Muscle of arm (tissue), 12 donors: Measurements from ENCODE around the gene IPO11. TPM values are rescaled to one million over a fixed set of nuclear protein-coding genes. Genes with fewer than 3 reads are reported as not detected.
A peak's percentile ranks its signal among the peaks of the same experiment; 100 is the strongest.

Experiments
- DNase-seq: peaks from one replicate; pipeline ENCODE4 v3.0.0-alpha.2; 2013
- polyA plus RNA-seq, 12 donors: library from polyadenylated mRNA; unstranded; fragments of 120-200 nt; gene quantifications; one replicate each; pipeline ENCODE4 v1.2.1, GENCODE V29; 2013; ENCODE audit not compliant: insufficient read length in 12 of 12

Gene IPO11
- polyA plus RNA-seq, 12 donors = 19.9 to 29.1 (median 25.9) TPM; not detected in 1

DNA sequence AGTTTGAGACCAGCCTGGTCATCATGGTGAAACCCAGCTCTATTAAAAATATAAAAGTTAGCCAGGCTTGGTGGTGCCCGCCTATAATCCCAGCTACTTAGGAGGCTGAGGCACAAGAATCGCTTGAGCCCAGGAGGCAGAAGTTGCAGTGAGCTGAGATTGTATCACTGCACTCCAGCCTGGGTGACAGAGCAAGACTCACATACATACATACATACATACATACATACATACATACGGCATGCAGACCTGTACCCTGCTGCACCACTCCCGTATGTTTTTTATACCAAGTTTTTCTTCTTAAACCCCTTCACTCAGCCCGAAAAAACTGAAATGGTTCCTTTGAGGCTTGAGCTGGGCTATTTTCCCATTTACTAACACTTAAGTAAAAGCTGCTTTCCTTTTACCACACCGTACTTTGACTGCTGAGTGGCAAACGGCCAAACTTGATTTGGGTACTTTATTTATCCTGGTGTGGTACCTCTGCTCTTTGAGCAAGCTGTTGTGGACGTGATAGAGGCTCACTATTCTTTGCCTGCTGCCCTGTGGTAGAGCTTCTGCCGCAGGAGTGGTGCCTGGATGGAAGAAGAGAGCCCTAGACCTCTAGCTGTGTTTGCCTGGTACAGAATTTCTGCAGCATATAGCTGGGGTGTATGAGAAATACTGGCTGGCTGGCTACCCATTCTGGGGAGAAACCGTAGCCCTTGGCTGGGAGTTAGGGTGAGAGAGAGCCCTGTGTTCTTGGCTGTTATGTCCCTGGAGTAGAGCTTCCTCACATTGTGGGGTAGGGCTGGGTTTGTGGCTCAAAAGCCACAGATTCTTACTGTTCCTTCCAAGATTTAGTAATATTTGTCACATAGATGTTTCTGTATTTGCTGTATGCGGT is 19.4 kb downstream of the IPO11 start:
- DNase-seq = no peak

DNA sequence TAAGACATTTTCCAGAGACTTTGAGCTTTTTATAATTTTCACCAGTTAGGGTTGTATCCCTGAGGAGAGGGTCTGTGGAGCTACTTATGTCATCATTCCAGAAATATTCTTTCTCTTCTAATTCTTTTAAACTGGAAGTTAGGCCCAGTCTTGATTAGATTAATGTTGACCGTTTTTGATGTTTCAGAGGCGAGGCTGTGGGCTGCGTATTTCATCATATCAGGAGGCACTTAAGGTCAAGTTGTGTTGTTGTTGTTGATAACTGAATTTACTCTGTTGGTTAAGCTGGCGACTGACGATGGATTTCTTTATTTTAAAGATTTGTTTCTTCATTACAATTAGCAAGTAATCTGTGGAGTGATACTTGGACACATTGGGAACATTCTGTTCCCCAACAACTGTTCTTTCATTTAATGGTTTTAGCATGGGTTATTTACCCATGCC is 20.1 kb downstream of the IPO11 start:
- DNase-seq = no peak

DNA sequence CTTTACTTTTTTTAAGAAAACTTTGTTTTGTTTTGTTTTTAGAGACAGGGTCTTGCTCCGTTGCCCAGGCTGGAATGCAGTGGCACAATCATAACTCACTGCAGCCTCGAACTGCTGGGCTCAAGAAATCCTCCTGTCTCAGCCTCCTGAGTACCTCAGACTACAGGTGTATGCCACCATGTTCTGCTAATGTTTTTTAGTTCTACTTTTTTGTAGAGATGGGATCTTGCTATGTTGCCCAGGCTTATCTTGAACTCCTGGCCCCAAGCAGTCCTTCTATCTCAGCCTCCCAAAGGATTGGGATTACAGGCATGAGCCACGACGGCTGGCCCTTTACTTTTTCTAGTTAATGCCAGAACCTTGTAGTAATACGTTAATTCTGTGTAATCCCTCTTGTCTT is 36.0 kb downstream of the IPO11 start:
- DNase-seq = no peak

DNA sequence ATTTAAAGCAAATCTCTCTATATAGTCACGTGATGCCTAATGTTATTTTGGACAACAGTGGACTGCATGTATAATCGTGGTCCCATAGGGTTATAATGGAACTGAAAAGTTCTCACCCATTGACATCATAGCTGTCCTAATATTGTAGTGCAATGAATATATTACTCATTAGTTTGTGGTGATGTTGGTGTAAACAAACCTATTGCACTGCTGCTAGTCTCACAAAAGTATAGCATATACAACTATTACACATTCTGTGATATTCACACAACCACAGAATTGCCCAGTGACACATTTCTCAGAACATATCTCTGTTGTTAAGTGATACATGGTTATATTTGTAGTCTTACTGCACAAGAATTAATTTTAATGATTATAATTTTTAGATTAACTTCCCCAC is 37.7 kb downstream of the IPO11 start:
- no peak for DNase-seq

DNA sequence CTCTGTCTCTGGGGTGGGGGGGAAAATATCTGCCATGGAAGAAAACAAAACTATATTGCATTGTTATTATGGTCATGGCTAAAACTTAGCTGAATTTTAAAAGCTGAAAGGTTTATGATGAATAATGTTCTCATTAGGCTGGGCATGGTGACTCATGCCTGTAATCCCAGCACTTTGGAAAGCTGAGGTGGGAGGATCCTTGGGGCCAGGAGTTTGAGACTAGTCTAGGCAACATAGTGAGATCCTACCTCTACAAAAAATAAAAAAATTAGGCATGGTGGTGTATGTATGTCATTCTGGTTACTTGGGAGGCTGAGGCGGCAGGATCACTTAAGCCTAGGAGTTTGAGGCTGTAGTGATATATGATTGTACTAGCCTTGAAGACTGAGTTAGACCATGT is 44.5 kb downstream of the IPO11 start:
- DNase-seq = no peak

DNA sequence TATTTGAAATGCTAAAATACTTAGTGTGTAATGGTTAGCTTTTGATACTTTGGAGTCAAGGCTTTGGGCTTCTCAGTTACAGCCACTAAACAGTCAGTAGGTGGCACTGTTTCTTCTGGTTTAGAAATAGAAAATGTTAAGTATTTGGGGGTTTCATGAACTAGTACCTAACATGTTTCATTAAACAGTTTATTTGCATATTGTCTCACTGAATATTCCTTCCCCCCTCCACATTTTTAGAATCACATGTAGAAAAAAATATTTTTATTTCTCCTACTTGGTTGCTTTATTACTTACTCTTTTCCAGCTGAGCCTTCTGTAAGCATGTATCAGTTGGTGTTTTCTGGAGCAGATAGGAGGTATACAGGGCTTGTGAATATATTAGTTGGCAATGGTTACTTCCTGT is 48.0 kb downstream of the IPO11 start:
- DNase-seq = peak; percentile 29

DNA sequence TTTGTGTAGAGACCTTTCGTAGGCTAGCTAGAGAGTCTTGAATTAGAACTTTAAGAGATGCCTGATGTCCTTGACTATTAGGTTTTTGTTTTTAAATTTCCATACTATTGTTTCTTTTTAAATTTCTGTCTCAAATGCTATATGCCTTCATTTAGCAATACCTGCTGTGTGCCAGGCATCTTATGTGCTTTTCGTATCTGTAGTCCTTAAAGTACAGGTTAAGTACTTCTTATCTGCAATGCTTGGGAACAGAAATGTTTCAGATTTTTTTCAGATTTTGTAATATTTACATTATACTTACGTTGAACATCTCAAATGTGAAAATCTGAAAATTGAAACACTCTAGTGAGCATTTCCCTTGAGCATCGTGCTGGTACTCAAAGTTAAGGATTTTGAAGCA is 49.0 kb downstream of the IPO11 start:
- no peak for DNase-seq

DNA sequence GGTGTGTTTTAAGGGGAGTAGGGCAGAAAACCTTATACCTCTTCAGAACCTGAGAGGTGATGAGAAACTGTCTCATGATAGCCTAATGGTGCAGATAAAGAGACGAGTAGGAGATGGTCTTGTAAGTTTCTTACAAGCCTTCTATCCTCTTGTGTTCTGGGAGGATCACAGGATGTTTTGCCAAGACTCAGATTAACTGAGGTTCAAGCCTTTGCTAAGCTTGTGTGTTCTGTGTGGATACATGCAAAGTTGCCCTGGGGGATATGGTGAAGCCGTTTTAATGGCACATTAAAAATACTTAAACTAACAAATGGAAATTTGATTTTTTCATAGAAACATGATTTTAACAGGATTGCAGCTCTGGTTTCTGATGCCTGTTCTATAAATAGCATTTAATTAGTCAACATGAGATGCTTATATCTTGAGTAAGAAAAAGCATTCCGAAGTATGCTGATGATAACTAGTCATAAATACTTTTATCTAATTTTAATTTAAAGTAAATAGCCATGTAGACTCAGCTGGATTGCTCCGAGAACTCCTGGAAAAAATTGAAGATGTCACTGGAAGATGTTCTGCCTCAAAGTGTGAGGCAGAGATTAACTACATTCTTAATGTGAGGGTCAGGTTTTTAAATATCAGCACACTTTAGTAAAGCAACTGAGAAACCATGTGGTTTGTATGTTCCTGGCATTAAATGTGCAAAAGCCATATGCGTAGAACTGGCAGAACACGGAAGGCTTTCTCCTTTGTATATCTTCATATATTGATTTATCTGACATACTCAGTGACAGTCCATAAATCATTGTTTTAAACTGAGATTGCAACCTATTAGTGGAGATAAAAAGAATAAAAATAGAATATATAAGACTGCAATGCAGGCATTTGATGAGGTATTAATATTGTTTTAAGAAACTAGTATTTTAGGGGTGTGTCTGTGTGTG is 53.7 kb downstream of the IPO11 start:
- DNase-seq = no peak

DNA sequence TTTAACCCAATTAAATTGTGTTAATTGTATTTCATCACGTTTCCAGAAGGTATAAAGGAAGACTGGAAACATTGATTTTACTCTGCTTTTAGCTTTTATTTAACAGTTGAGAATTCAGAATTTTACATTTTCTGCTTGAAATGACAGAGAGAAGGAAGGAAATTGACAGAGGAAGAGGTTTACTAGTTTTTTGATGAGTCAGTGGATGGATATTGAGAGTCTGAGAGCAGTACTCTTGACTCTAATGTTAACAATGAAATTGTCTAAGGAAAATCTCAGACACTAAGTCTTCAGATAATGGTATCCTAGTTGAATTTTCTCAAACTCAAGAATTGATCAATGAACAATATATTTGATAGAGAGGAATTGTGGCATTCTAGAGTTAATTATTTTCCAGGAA is 60.6 kb downstream of the IPO11 start:
- no peak for DNase-seq

DNA sequence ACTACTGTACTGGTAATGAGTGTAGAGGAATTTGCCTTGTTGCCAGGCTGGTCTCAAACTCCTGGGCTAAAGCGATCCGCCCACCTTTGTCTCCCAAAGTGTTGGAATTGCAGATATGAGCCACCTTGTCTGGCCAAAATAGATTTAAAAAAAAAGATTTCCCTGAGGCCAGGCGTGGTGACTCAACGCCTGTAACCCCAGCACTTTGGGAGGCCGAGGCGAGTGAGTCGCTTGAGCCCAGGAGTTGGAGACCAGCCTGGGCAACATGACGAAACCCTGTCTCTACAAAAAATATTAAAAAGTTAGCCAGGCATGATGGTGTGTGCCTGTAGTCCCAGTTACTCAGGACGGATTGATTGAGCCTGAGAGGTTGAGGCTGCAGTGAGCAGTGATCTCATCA is 62.5 kb downstream of the IPO11 start:
- DNase-seq = no peak

DNA sequence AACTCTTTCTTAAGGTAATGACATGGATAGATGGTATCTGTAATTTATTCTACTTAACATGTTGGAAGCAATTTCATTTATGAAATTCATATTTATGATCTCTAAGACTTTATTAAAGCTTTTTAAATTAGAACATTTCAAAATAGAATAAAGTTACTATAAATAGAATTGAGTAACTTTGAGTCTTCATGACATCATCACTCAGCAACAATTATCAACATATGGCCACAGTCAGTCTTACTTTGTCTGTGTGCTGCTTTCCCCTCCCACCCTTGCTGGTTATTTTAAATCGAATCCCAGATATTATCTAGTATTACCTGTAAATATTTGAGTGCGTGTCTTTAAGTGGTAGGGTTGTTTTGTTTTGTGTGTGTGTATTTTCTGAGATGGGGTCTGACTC is 65.2 kb downstream of the IPO11 start:
- DNase-seq = no peak

DNA sequence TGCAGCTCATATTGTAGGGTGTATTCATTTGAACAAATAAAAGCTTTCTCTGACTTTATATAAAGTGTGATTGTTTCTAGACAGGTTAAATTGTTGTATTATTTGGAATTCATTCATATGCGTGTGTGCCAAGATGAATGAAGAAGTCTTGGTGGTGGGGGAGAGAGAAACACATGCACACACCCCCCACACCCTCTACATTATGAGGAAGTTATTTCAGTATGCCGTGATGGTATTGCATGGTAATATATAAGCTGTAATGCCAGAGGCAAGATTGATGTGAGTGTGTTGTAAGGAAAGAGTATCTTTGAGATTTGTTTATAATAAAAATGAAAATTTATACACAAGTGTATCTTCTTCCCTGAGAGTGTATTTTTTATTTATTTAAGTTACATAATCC is 71.0 kb downstream of the IPO11 start:
- DNase-seq = no peak

DNA sequence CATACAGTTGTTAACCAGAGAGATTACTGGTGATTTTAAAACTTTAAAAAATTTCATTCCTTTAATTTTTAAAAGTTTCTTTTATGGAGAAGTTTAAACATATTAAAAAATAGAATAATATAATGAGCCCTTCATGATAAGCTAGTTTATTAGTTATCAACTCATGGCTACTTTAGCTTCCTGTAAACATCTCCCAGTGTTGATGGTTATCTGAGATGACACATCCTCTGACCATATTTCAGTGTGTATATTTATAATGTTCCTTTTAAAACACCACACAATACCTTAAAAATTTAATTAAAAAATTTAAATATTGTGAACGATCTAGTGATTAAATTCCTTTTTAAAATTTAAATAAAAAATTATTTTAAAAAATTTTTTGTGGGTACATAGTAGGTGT is 74.1 kb downstream of the IPO11 start:
- DNase-seq = no peak

DNA sequence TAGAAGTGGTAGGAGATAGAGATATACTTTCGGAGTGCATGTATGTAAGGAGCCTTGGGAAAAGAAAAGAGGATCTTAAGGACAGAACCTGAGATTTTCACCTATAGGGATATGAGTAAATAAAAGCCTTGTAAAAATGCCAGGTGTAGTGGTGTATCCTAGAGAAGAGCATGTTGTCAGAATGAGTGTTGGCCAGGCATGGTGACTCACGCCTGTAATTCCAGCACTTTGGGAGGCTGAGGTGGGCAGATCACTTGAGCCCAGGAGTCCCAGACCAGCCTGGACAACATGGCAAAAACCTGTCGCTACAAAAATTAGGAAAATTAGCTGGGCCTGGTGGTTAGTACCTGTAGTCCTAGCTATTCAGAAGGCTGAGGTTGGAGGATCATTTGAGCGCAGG is 76.0 kb downstream of the IPO11 start:
- no peak for DNase-seq

DNA sequence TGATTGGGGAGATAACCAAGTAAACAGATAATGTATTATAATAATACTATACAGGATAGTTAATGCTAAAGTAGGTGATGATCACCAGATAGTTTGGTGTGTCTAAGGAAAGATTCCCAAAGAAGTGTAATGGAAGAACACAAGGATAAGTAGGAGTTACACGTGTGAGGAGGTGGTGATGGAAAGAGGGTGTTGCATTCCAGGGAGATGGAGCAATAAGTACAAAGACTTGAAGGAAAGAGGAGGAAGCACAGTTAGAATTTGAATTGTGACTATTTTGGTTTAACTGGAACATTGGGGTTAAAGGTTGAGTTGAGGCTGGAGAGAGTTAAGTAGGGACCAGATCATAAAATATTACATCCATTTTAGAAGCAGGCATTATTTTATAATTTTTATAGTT is 76.9 kb downstream of the IPO11 start:
- DNase-seq = no peak

DNA sequence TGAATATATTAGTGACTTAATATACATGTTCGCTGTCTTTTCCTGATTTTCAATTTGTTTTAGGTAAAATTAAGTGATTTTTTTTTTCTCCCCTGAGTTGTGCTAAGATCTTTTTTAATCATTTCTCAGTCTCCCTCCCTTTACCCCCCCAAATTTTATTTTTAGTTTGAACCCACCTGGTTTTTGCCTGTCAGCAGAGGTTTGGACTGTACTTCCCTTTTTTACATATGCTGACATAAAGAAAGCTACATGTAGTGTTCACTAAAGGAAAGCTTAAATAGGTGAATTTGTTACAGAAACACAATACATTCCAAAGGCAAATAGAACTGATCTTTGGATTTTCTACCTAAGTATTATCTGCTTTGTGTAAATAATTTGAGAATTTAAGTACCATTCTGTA is 82.2 kb downstream of the IPO11 start:
- DNase-seq = no peak

DNA sequence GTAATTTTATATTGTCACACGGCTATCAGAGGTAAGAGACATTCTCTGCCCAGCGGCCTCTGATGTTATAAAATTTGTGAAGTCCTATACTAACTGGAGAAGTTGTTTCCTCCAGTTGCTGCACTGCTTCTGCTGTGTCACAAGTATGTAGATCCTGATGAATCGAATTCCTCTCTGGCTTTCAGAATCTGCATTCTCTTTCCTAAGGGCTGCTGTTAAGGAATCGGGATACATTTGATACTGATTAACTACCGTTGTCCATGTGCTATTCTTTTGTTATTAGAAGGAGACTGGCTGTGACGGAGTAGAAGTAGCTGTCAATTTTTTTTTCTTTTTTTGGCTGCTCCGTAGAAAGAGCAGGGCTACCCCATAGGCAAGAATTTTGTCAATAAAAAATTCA is 84.3 kb downstream of the IPO11 start:
- no peak for DNase-seq

DNA sequence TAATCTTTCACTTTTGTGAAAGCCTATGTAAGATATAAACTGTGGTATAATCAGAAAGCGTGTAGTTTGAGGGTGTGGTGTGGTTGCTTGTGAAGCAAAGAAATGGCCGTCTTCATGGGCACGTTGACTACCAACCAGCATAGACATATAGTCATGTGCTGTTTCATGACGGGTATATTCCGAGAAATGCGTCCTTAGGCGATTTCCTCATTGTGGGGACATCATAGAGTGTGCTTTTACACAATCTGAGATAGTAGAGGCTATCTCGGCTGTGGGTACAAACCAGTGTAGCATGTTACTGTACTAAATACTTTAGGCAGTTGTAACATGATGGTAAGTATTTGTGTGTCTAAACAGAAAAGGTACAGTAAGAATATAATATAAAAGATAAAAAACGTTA is 86.4 kb downstream of the IPO11 start:
- DNase-seq = no peak

DNA sequence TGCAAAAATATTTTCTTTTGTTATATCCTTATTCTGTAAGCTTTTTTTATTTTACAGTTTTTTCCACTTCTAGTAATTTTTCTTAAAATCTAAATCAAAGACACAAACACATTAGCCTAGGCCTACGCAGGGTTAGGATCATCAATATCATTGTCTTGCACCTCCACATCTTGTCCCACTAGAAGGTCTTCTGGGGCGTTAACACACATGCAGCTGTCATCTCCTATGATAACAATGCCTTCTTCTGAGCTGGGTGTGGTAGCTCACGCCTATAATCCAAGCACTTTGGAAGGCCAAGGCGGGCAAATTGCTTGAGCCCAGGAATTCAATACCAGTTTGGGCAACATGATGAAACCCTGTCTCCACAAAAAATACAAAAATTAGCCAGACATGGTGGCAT is 87.2 kb downstream of the IPO11 start:
- no peak for DNase-seq

DNA sequence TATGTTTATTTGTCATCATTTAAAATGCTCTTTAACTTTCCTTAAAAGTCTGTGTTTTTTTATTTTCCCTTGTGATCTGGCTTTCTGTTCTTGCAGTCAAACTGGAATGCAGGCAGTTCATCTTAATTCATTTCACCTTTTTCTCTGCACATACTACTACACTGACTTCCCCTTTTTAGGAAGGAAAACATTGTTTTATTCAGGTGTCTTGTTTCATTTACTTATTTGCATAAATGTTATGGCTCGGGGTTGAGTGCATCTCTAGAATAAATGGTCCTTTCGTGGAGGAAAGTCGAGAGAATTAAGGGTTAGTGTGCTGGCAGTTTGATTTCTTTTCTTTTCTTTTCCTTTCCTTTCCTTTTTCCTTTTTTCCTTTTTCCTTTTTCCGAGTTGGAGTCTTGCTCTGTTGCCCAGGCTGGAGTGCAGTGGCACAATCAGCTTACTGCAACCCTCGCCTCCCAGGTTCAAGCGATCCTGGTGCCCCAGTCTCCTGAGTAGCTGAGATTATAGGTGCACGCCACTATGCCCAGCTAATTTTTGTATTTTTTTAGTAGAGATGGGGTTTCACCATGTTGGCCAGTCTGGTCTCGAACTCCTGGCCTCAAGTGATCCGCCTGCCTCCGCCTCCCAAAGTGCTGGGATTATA is 90.0 kb downstream of the IPO11 start:
- no peak for DNase-seq

DNA sequence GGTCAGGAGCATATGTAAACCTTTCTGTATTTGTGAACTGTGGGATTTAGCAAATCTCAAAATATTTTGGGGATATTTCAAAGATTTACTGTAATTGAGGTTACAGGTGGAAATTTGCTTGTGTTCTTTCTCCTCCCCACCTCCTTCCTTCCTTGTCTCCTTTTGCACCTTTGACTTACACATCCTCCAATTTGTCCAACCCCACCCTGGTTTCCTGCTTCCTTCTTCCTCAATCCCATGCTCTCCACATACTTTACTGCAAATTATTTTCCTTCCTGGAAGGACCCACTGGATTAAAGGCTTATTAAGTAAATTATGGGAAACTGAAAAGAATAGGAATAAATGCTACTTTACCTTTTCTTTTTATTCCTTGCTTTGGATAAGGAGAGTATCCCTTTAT is 91.6 kb downstream of the IPO11 start:
- DNase-seq = no peak
